Keratinocyte (primary cell): ENCODE measurements around the gene DNAJC9.

Experiments used
- CTCF ChIP-seq, 3 experiments: IDR thresholded peaks in 1 of 3; conservative IDR thresholded peaks in 1 of 3; optimal IDR thresholded peaks in 1 of 3; 2 replicates in 2 of 3; 3 replicates in 1 of 3; pipeline versions ENCODE3 to v1.5.1; 2011; ENCODE audit warnings: low read length in 3 of 3, mild to moderate bottlenecking in 3 of 3, moderate library complexity in 2 of 3, control low read depth in 1 of 3, inconsistent platforms in 1 of 3; ENCODE audit not compliant: insufficient read depth in 2 of 3; ENCODE audit errors: extremely low read depth in 1 of 3
- EZH2 ChIP-seq: IDR thresholded peaks from one replicate; pipeline ENCODE4 v1.6.1; 2012; ENCODE audit warnings: inconsistent platforms, mild to moderate bottlenecking, low read length, moderate library complexity

- TF ChIP-seq EZH2: no peak
- TF ChIP-seq CTCF (optimal IDR thresholded peaks at IDR 0.05 in 1 of 3, IDR thresholded peaks at IDR 0.05 in 1 of 3, conservative IDR thresholded peaks at IDR 0.05 in 1 of 3; ENCODE audit: extremely low read depth in 1 of 3, insufficient read depth in 2 of 3, low read length in 3 of 3): no peak
These were observed 17.4 kb upstream of the DNAJC9 start for GRCh38 chr10:73264423-73264822.
